ENCODE results near the gene P3H1.
A peak's percentile ranks its signal among the peaks of the same experiment; 100 is the strongest.

The P3H1 gene

GRCh38 chr1:42766741-42767509 lies at the start of gene P3H1, which contains the start of gene C1orf50 (continued):
- TF ChIP-seq PATZ1 (tag by site-specific recombination; IDR thresholded peaks at IDR 0.05) (peak; percentile 95), ZNF2 (tag by site-specific recombination; IDR thresholded peaks at IDR 0.05) (peak; percentile 29; the same call in 1 of the 2 replicates), ZXDB (tag by site-specific recombination; IDR thresholded peaks at IDR 0.05) (peak; percentile 66), BCL11B (tag by site-specific recombination; IDR thresholded peaks at IDR 0.05; ENCODE audit: low read depth) (peak; percentile 19; the same call in 1 of the 2 replicates), ZNF391 (tag by site-specific recombination; IDR thresholded peaks at IDR 0.05; ENCODE audit: borderline replicate concordance, low read depth) (no peak; the same call in 1 of the 2 replicates), ZBTB8A (tag by site-specific recombination; IDR thresholded peaks at IDR 0.05) (peak; percentile 87), ZNF324 (tag by site-specific recombination; IDR thresholded peaks at IDR 0.05) (peak; percentile 82), ZSCAN5A (tag by site-specific recombination; IDR thresholded peaks at IDR 0.05) (0 out of 2 replicates have a peak, but pooled peaks have one; percentile 17), ZFP41 (tag by site-specific recombination; IDR thresholded peaks at IDR 0.05; ENCODE audit: borderline replicate concordance) (no peak), ZNF24 (tag by site-specific recombination; IDR thresholded peaks at IDR 0.05) (0 out of 2 replicates have a peak, but pooled peaks have one; percentile 20), KLF10 (tag by site-specific recombination; IDR thresholded peaks at IDR 0.05) (peak; percentile 83), ZNF362 (tag by site-specific recombination; IDR thresholded peaks at IDR 0.05) (no peak), ZNF843 (tag by site-specific recombination; IDR thresholded peaks at IDR 0.05) (0 out of 2 replicates have a peak, but pooled peaks have one; percentile 11), HOXC10 (CRISPR knock-in tag; IDR thresholded peaks at IDR 0.05) (no peak), ZNF544 (tag by site-specific recombination; IDR thresholded peaks at IDR 0.05) (no peak), ZNF830 (tag by site-specific recombination; IDR thresholded peaks at IDR 0.05; ENCODE audit: low read depth) (no peak), SP2 (tag by site-specific recombination; IDR thresholded peaks at IDR 0.05) (peak; percentile 99), ZNF621 (tag by site-specific recombination; IDR thresholded peaks at IDR 0.05) (no peak), ZNF692 (tag by site-specific recombination; IDR thresholded peaks at IDR 0.05) (peak; percentile 35; the same call in 1 of the 2 replicates), GLIS1 (tag by site-specific recombination; IDR thresholded peaks at IDR 0.05) (peak; percentile 98), ZNF660 (tag by site-specific recombination; IDR thresholded peaks at IDR 0.05) (peak; percentile 60), KLF8 (tag by site-specific recombination; IDR thresholded peaks at IDR 0.05) (peak; percentile 80; the same call in 1 of the 2 replicates), ZBTB26 (tag by site-specific recombination; optimal IDR thresholded peaks at IDR 0.05) (peak; percentile 81)
- TF ChIP-seq, protein P1, sequence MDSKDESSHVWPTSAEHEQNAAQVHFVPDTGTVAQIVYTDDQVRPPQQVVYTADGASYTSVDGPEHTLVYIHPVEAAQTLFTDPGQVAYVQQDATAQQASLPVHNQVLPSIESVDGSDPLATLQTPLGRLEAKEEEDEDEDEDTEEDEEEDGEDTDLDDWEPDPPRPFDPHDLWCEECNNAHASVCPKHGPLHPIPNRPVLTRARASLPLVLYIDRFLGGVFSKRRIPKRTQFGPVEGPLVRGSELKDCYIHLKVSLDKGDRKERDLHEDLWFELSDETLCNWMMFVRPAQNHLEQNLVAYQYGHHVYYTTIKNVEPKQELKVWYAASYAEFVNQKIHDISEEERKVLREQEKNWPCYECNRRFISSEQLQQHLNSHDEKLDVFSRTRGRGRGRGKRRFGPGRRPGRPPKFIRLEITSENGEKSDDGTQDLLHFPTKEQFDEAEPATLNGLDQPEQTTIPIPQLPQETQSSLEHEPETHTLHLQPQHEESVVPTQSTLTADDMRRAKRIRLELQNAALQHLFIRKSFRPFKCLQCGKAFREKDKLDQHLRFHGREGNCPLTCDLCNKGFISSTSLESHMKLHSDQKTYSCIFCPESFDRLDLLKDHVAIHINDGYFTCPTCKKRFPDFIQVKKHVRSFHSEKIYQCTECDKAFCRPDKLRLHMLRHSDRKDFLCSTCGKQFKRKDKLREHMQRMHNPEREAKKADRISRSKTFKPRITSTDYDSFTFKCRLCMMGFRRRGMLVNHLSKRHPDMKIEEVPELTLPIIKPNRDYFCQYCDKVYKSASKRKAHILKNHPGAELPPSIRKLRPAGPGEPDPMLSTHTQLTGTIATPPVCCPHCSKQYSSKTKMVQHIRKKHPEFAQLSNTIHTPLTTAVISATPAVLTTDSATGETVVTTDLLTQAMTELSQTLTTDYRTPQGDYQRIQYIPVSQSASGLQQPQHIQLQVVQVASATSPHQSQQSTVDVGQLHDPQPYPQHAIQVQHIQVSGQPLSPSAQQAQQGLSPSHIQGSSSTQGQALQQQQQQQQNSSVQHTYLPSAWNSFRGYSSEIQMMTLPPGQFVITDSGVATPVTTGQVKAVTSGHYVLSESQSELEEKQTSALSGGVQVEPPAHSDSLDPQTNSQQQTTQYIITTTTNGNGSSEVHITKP (tag by site-specific recombination; IDR thresholded peaks at IDR 0.05): peak; percentile 84
- TF ChIP-seq, protein P2, sequence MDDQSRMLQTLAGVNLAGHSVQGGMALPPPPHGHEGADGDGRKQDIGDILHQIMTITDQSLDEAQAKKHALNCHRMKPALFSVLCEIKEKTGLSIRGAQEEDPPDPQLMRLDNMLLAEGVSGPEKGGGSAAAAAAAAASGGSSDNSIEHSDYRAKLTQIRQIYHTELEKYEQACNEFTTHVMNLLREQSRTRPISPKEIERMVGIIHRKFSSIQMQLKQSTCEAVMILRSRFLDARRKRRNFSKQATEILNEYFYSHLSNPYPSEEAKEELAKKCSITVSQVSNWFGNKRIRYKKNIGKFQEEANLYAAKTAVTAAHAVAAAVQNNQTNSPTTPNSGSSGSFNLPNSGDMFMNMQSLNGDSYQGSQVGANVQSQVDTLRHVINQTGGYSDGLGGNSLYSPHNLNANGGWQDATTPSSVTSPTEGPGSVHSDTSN (CRISPR knock-in tag; IDR thresholded peaks at IDR 0.05): peak; percentile 73; the same call in 1 of the 2 replicates
- TF ChIP-seq, protein P3, sequence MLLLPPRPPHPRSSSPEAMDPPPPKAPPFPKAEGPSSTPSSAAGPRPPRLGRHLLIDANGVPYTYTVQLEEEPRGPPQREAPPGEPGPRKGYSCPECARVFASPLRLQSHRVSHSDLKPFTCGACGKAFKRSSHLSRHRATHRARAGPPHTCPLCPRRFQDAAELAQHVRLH (tag by site-specific recombination; IDR thresholded peaks at IDR 0.05): 0 out of 2 replicates have a peak, but pooled peaks have one; percentile 16
